C1 segment of cervical spinal cord (tissue), 14 donors: Measurements from ENCODE around the gene SSTR1.
"Not testable (repeated sequence)": the region's sequence is repeated elsewhere in the genome, so short reads cannot be mapped to it uniquely, and the experiment has no call there.

Source experiments
- DNase-seq, 14 donors: peaks; one replicate each; lab custom pipeline; 2025; lab: John Stamatoyannopoulos, UW

The SSTR1 gene

GRCh38 chr14:38207736-38208617, at the start of gene SSTR1:
Gene SSTR1 (plus strand): TSS chr14:38207904. CDS start chr14:38209390, 1,486 bp downstream.
- no peak for DNase-seq

- DNase-seq = no peak
These were observed 49.2 kb upstream of the SSTR1 start for GRCh38 chr14:38158468-38158867.

- no peak for DNase-seq
These were observed 39.3 kb upstream of the SSTR1 start for GRCh38 chr14:38168416-38168815.

- no peak for DNase-seq
These were observed 36.5 kb upstream of the SSTR1 start for GRCh38 chr14:38171197-38171596.

- DNase-seq = no peak
These were observed 33.0 kb upstream of the SSTR1 start for GRCh38 chr14:38174711-38175110.

- no peak for DNase-seq
These were observed 32.0 kb upstream of the SSTR1 start for GRCh38 chr14:38175658-38176057.

GRCh38 chr14:38176379-38176778, 31.3 kb upstream of the SSTR1 start:
- DNase-seq = no peak

GRCh38 chr14:38184132-38184531, 23.6 kb upstream of the SSTR1 start:
- no peak for DNase-seq

- DNase-seq = no peak
These were observed 22.0 kb upstream of the SSTR1 start for GRCh38 chr14:38185671-38186070.

- no peak for DNase-seq
These were observed 21.5 kb upstream of the SSTR1 start for GRCh38 chr14:38186216-38186615.

GRCh38 chr14:38187528-38187927, 20.2 kb upstream of the SSTR1 start:
- DNase-seq = no peak

- DNase-seq = no peak
These were observed 17.6 kb upstream of the SSTR1 start for GRCh38 chr14:38189930-38190726.

GRCh38 chr14:38190846-38191245, 16.9 kb upstream of the SSTR1 start:
- not testable (repeated sequence) for DNase-seq

GRCh38 chr14:38191491-38191890, 16.2 kb upstream of the SSTR1 start:
- DNase-seq = not testable (repeated sequence)

GRCh38 chr14:38197001-38197783, 10.5 kb upstream of the SSTR1 start:
- DNase-seq = no peak

- DNase-seq = no peak
These were observed 9.8 kb upstream of the SSTR1 start for GRCh38 chr14:38197784-38198335.

- no peak for DNase-seq
These were observed 9.3 kb upstream of the SSTR1 start for GRCh38 chr14:38198425-38198824.

- no peak for DNase-seq
These were observed 8.6 kb upstream of the SSTR1 start for GRCh38 chr14:38199076-38199475.

- no peak for DNase-seq
These were observed 8.0 kb upstream of the SSTR1 start for GRCh38 chr14:38199739-38200138.

GRCh38 chr14:38201137-38201828, 6.4 kb upstream of the SSTR1 start:
- no peak for DNase-seq
